IMR-90 (cell line): ENCODE data around the gene CYP19A1. TPM values are rescaled to one million over a fixed set of nuclear protein-coding genes. Genes with fewer than 3 reads are reported as not detected.

Source experiments
- ATAC-seq: fragments of 200-7000 bp; cut with Tn5 transposase; 2 replicates; pipeline ENCODE4 v1.9.1; 2020; ENCODE audit warnings: low read depth, mild to moderate bottlenecking, moderate library complexity
- BruUV-seq: library from RNA; stranded (reverse); fragments of 400-500 nt; replicated peaks from 2 replicates; lab custom pipeline; 2021; lab: Mats Ljungman, UMichigan
- CTCF ChIA-PET: fragments of 300-600 bp; formaldehyde crosslinking; extraction: SDS; loops from one replicate; lab custom pipeline; 2021; ENCODE audit warnings: antibody characterized with exemption; lab: Yijun Ruan, JAX
- POLR2A ChIA-PET: fragments of 300-600 bp; sonication (Branson Sonifier 250); formaldehyde crosslinking; loops from one replicate; lab custom pipeline; 2022; ENCODE audit warnings: antibody characterized with exemption; ENCODE audit not compliant: unreplicated experiment; lab: Charles Lee
- DNase-seq: peaks from one replicate; pipeline ENCODE4 v3.0.0; 2013
- H2AFZ ChIP-seq: replicated peaks from 2 replicates; pipeline ENCODE3; 2013; ENCODE audit warnings: low read length, mild to moderate bottlenecking; ENCODE audit not compliant: poor library complexity
- H2AK5ac ChIP-seq: 2 replicates; pipeline ENCODE4 v1.6.1; 2013; ENCODE audit warnings: low read depth, low read length, inconsistent platforms
- H2AK9ac ChIP-seq: replicated peaks from 2 replicates; pipeline ENCODE3; 2013; ENCODE audit warnings: mild to moderate bottlenecking, low read depth, low read length, moderate library complexity; ENCODE audit not compliant: poor library complexity
- H2BK120ac ChIP-seq: 2 replicates; pipeline ENCODE4 v1.6.1; 2013; ENCODE audit warnings: low read depth, low read length, inconsistent platforms
- H2BK15ac ChIP-seq: 3 replicates; pipeline ENCODE4 v1.6.1; 2013; ENCODE audit warnings: low read depth, low read length, inconsistent platforms
- H2BK20ac ChIP-seq: 2 replicates; pipeline ENCODE4 v1.6.1; 2013; ENCODE audit warnings: low read depth, mild to moderate bottlenecking, inconsistent platforms, low read length, moderate library complexity
- H2BK5ac ChIP-seq: 2 replicates; pipeline ENCODE4 v1.6.1; 2013; ENCODE audit warnings: mild to moderate bottlenecking, low read depth, low read length, inconsistent platforms; ENCODE audit not compliant: poor library complexity, severe bottlenecking
- H3K14ac ChIP-seq: replicated peaks from 2 replicates; pipeline ENCODE4 v1.6.1; 2013; ENCODE audit warnings: low read depth, low read length, inconsistent platforms
- H3K18ac ChIP-seq: 2 replicates; pipeline ENCODE4 v1.6.1; 2013; ENCODE audit warnings: low read depth, low read length, control low read depth
- H3K23ac ChIP-seq: 2 replicates; pipeline ENCODE4 v1.6.1; 2013; ENCODE audit warnings: low read depth, low read length, inconsistent platforms
- H3K27ac ChIP-seq: 2 replicates; pipeline ENCODE4 v1.5.1; 2013; ENCODE audit warnings: mild to moderate bottlenecking, control low read depth, low read length; ENCODE audit not compliant: insufficient read depth
- H3K27me3 ChIP-seq: 2 replicates; pipeline ENCODE4 v1.6.1; 2013; ENCODE audit warnings: low read length; ENCODE audit not compliant: control insufficient read depth, insufficient read depth
- H3K36me3 ChIP-seq: 2 replicates; pipeline ENCODE4 v1.6.1; 2013; ENCODE audit warnings: low read length, mixed read lengths; ENCODE audit not compliant: control insufficient read depth, insufficient read depth
- H3K4ac ChIP-seq: 2 replicates; pipeline ENCODE4 v1.6.1; 2013; ENCODE audit warnings: low read depth, low read length, inconsistent platforms
- H3K4me1 ChIP-seq: 2 replicates; pipeline ENCODE4 v1.6.1; 2013; ENCODE audit warnings: low read length, mixed read lengths; ENCODE audit not compliant: control insufficient read depth, insufficient read depth
- H3K4me2 ChIP-seq: 2 replicates; pipeline ENCODE4 v1.6.1; 2013; ENCODE audit warnings: low read depth, mild to moderate bottlenecking, control low read depth, low read length, moderate library complexity
- H3K4me3 ChIP-seq: 2 replicates; pipeline ENCODE4 v1.5.1; 2013; ENCODE audit warnings: low read depth, mild to moderate bottlenecking, control low read depth, low read length, moderate library complexity; ENCODE audit not compliant: insufficient read depth
- H3K56ac ChIP-seq: 2 replicates; pipeline ENCODE4 v1.6.1; 2013; ENCODE audit warnings: low read length, inconsistent platforms; ENCODE audit not compliant: insufficient read depth; ENCODE audit errors: extremely low read depth
- H3K79me1 ChIP-seq, 2 experiments: 2 replicates each; pipeline ENCODE4 v1.6.1; 2013; ENCODE audit warnings: low read length in 2 of 2, inconsistent platforms in 1 of 2, low read depth in 1 of 2
- H3K9ac ChIP-seq: 2 replicates; pipeline ENCODE4 v1.6.1; 2013; ENCODE audit warnings: low read depth, low read length, control low read depth
- H3K9me1 ChIP-seq: 2 replicates; pipeline ENCODE4 v1.6.1; 2013; ENCODE audit warnings: low read length, inconsistent platforms; ENCODE audit not compliant: insufficient read depth
- H3K9me3 ChIP-seq: 2 replicates; pipeline ENCODE4 v1.6.1; 2013; ENCODE audit warnings: low read length; ENCODE audit not compliant: control insufficient read depth, insufficient read depth
- H4K20me1 ChIP-seq: 2 replicates; pipeline ENCODE4 v1.6.1; 2013; ENCODE audit warnings: low read length, inconsistent platforms; ENCODE audit not compliant: insufficient read depth
- H4K5ac ChIP-seq: 2 replicates; pipeline ENCODE4 v1.6.1; 2013; ENCODE audit warnings: mild to moderate bottlenecking, low read depth, low read length, control low read depth
- H4K8ac ChIP-seq, 2 experiments: 2 replicates each; pipeline ENCODE4 v1.6.1; 2013; ENCODE audit warnings: low read depth in 2 of 2, low read length in 2 of 2, control low read depth in 1 of 2, inconsistent platforms in 1 of 2
- H4K91ac ChIP-seq: 2 replicates; pipeline ENCODE4 v1.6.1; 2013; ENCODE audit warnings: low read depth, low read length, inconsistent platforms; ENCODE audit not compliant: insufficient read depth
- BHLHE40 ChIP-seq: fragments of 150-350 bp; IDR thresholded peaks from 2 replicates; pipeline ENCODE4 v1.6.1; 2016; ENCODE audit warnings: mild to moderate bottlenecking, low read depth, low read length
- CEBPB ChIP-seq: IDR thresholded peaks from 2 replicates; pipeline ENCODE4 v1.6.1; 2012; ENCODE audit warnings: low read depth, low read length, improper control_type of control experiment
- CHD1 ChIP-seq: IDR thresholded peaks from 2 replicates; pipeline ENCODE4 v1.6.1; 2012; ENCODE audit warnings: low read depth, low read length, improper control_type of control experiment
- FOS ChIP-seq: fragments of 150-350 bp; IDR thresholded peaks from 2 replicates; pipeline ENCODE4 v1.6.1; 2016; ENCODE audit warnings: low read depth, low read length
- MAFK ChIP-seq: IDR thresholded peaks from 2 replicates; pipeline ENCODE4 v1.6.1; 2012; ENCODE audit warnings: low read depth, low read length, improper control_type of control experiment
- MAZ ChIP-seq: IDR thresholded peaks from 2 replicates; pipeline ENCODE4 v1.6.1; 2012; ENCODE audit warnings: low read depth, mild to moderate bottlenecking, low read length, improper control_type of control experiment, moderate library complexity, borderline replicate concordance
- MXI1 ChIP-seq: IDR thresholded peaks from 2 replicates; pipeline ENCODE4 v1.6.1; 2012; ENCODE audit warnings: low read depth, mild to moderate bottlenecking, low read length, moderate library complexity, borderline replicate concordance
- NFE2L2 ChIP-seq: fragments of 150-350 bp; IDR thresholded peaks from 2 replicates; pipeline ENCODE4 v1.6.1; 2016; ENCODE audit warnings: low read depth, mild to moderate bottlenecking, low read length
- POLR2A ChIP-seq: IDR thresholded peaks from 2 replicates; pipeline ENCODE4 v1.6.1; 2012; ENCODE audit warnings: mild to moderate bottlenecking, low read depth, low read length
- RAD21 ChIP-seq: IDR thresholded peaks from 2 replicates; pipeline ENCODE4 v1.6.1; 2012; ENCODE audit warnings: low read length, improper control_type of control experiment
- RCOR1 ChIP-seq: IDR thresholded peaks from 2 replicates; pipeline ENCODE4 v1.6.1; 2012; ENCODE audit warnings: mild to moderate bottlenecking, low read length, improper control_type of control experiment; ENCODE audit not compliant: insufficient replicate concordance
- RFX5 ChIP-seq: IDR thresholded peaks from 2 replicates; pipeline ENCODE4 v1.8.0; 2012; ENCODE audit warnings: low read depth, mild to moderate bottlenecking, low read length, moderate library complexity
- SMC3 ChIP-seq: fragments of 150-350 bp; IDR thresholded peaks from 2 replicates; pipeline ENCODE4 v1.6.1; 2016; ENCODE audit warnings: low read depth, mild to moderate bottlenecking, antibody characterized with exemption, low read length, moderate library complexity
- WGBS, 2 experiments: methylation state at CpG; one replicate each; pipeline versions ENCODE4 v1.1.5 to v1.1.7; 2013; ENCODE audit warnings: missing lambda C conversion rate in 2 of 2; ENCODE audit not compliant: insufficient read length in 1 of 2; ENCODE audit errors: extremely low coverage in 2 of 2; 5-methylcytosine and 5-hydroxymethylcytosine counted together
- dilution Hi-C: fragments of 300-500 bp; cut with HindIII; formaldehyde crosslinking; loops from one replicate; pipeline ENCODE4 v1.14.3; 2018; ENCODE audit warnings: low sequenced_read_pairs; ENCODE audit not compliant: unreplicated experiment
- in situ Hi-C: fragments of 300-500 bp; cut with MboI; formaldehyde crosslinking; loops from 3 replicates; pipeline ENCODE4 v1.14.3; 2019; ENCODE audit warnings: low sequenced_read_pairs, inconsistent platforms, mixed read lengths
- intact Hi-C: fragments of 100-400 bp; cut with micrococcal nuclease; formaldehyde crosslinking; loops from 2 replicates; pipeline ENCODE4 v1.10.0; 2022
- polyA plus RNA-seq, 3 experiments: library from polyadenylated mRNA; depleted of rRNA; stranded (reverse); fragments of >200 nt; gene quantifications; 2 replicates each; pipeline ENCODE4 v1.2.3, GENCODE V29; 2012; ENCODE audit warnings: low replicate concordance in 1 of 3
- total RNA-seq: library from RNA; depleted of rRNA; stranded (reverse); fragments of >200 nt; gene quantifications from 2 replicates; pipeline ENCODE4 v1.2.3, GENCODE V29; 2012
- TF ChIP-seq, protein P1 (sequence below): fragments of 150-350 bp; IDR thresholded peaks from 2 replicates; pipeline ENCODE4 v1.6.1; 2016; ENCODE audit warnings: low read depth, mild to moderate bottlenecking, low read length, moderate library complexity, borderline replicate concordance
- TF ChIP-seq, protein P2 (sequence below): fragments of 150-350 bp; IDR thresholded peaks from 2 replicates; pipeline ENCODE4 v1.6.1; 2017; ENCODE audit warnings: mild to moderate bottlenecking, antibody characterized with exemption, low read length, low read depth
- TF ChIP-seq, protein P3 (sequence below): conservative IDR thresholded peaks from 2 replicates; pipeline ENCODE4 v1.5.1; 2012; ENCODE audit warnings: mild to moderate bottlenecking, low read depth, low read length, improper control_type of control experiment

CYP19A1 gene
- total and polyA plus RNA-seq, 2 of the 4 experiments (the other 2 are of a cell fraction): not detected

DNA sequence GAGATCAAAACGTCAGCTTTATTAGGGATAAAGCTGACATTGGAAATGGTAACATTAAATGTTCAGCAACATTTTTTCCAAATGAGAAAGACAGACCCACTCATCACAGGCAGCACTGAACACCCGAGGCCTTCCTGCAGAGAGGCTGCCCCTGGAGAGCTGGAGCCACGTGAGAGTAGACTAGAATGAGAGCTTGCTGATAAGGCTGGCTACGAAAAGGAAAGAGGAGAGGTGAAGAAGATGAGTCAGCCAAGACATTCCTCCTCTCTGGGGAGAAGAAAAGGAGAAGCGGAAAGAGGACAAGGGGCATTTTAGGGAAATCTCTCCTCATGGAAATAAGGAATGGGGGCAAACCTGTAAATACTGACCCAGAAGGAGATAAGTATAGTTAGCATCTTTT is 7.3 kb downstream of the CYP19A1 start:
- Histone ChIP-seq H3K4me2 (no peak overlapping the region), H3K9ac (no peak overlapping the region), H2AK9ac (no peak overlapping the region), H2AFZ (no peak overlapping the region), H3K9me3 (no peaks in the 10 kb centered on the region), H3K4me3 (no peak overlapping the region), H4K20me1 (no peaks in the 10 kb centered on the region), H4K8ac (no peak overlapping the region), H3K4me1 (no peaks in the 10 kb centered on the region; the same call in 1 of the 2 replicates), H3K56ac (no peak overlapping the region), H3K36me3 (no peaks in the 10 kb centered on the region), H3K23ac (no peak overlapping the region), H3K27me3 (peaks cover 15% of the 10 kb centered on the region), H3K27ac (no peak overlapping the region), H2BK5ac (no peak overlapping the region), H2BK15ac (no peak overlapping the region), H3K79me1 (no peaks in the 10 kb centered on the region), H3K18ac (no peak overlapping the region), H2BK20ac (no peak overlapping the region), H3K9me1 (no peaks in the 10 kb centered on the region), H3K14ac (no peak overlapping the region), H3K4ac (no peak overlapping the region), H2BK120ac (no peak overlapping the region), H4K91ac (no peak overlapping the region), H4K5ac (no peak overlapping the region), H2AK5ac (no peak overlapping the region)
- in situ Hi-C loops (no loop called here), dilution Hi-C loops (no loop called here), intact Hi-C loops (no loop called here)
- TF ChIP-seq FOS: no peak
- no peak for TF ChIP-seq BHLHE40
- TF ChIP-seq MAFK: no peak
- no peak for TF ChIP-seq RCOR1
- TF ChIP-seq RAD21: no peak
- no peak for TF ChIP-seq RFX5
- no peak for TF ChIP-seq SMC3
- no peak for TF ChIP-seq CHD1
- TF ChIP-seq CEBPB: no peak
- no peak for TF ChIP-seq MXI1
- TF ChIP-seq, protein P1, sequence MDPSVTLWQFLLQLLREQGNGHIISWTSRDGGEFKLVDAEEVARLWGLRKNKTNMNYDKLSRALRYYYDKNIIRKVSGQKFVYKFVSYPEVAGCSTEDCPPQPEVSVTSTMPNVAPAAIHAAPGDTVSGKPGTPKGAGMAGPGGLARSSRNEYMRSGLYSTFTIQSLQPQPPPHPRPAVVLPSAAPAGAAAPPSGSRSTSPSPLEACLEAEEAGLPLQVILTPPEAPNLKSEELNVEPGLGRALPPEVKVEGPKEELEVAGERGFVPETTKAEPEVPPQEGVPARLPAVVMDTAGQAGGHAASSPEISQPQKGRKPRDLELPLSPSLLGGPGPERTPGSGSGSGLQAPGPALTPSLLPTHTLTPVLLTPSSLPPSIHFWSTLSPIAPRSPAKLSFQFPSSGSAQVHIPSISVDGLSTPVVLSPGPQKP: no peak
- TF ChIP-seq MAZ: no peak
- TF ChIP-seq, protein P2, sequence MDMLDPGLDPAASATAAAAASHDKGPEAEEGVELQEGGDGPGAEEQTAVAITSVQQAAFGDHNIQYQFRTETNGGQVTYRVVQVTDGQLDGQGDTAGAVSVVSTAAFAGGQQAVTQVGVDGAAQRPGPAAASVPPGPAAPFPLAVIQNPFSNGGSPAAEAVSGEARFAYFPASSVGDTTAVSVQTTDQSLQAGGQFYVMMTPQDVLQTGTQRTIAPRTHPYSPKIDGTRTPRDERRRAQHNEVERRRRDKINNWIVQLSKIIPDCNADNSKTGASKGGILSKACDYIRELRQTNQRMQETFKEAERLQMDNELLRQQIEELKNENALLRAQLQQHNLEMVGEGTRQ: no peak
- TF ChIP-seq POLR2A: no peak
- TF ChIP-seq, protein P3, sequence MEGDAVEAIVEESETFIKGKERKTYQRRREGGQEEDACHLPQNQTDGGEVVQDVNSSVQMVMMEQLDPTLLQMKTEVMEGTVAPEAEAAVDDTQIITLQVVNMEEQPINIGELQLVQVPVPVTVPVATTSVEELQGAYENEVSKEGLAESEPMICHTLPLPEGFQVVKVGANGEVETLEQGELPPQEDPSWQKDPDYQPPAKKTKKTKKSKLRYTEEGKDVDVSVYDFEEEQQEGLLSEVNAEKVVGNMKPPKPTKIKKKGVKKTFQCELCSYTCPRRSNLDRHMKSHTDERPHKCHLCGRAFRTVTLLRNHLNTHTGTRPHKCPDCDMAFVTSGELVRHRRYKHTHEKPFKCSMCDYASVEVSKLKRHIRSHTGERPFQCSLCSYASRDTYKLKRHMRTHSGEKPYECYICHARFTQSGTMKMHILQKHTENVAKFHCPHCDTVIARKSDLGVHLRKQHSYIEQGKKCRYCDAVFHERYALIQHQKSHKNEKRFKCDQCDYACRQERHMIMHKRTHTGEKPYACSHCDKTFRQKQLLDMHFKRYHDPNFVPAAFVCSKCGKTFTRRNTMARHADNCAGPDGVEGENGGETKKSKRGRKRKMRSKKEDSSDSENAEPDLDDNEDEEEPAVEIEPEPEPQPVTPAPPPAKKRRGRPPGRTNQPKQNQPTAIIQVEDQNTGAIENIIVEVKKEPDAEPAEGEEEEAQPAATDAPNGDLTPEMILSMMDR: no peak
- TF ChIP-seq NFE2L2: no peak
- DNase-seq: peak; percentile 25
- BruUV-seq: no TSS peak
- WGBS, 2 experiments: no CpG with 5 or more reads among the region's 5 CpGs
- ATAC-seq: peak; percentile 73
- CTCF ChIA-PET: no interaction called here
- POLR2A ChIA-PET: no interaction called here
